HepG2 (cell line): Measurements from ENCODE around the gene MLXIPL. TPM values are rescaled to one million over a fixed set of nuclear protein-coding genes. Genes with fewer than 3 reads are reported as not detected.

ENCODE experiments used
- ELF3 ChIP-seq: IDR thresholded peaks from 2 replicates; pipeline ENCODE4 v1.6.1; 2016; ENCODE audit warnings: missing genetic modification reagents, missing compliant biosample characterization
- ETS1 ChIP-seq: sonication (generic); formaldehyde crosslinking; IDR thresholded peaks from 2 replicates; pipeline ENCODE4 v1.4.0; 2020; ENCODE audit warnings: missing genetic modification reagents
- GRHL1 ChIP-seq: sonication (generic); formaldehyde crosslinking; conservative IDR thresholded peaks from 2 replicates; pipeline ENCODE4 v1.8.0; 2022; ENCODE audit warnings: missing genetic modification reagents
- MAZ ChIP-seq, 2 experiments: sonication (generic) in 1 of 2; formaldehyde crosslinking in 1 of 2; IDR thresholded peaks; 2 replicates each; pipeline versions ENCODE4 v1.5.0 to v1.6.1; 2012 to 2020; ENCODE audit warnings: low read depth in 2 of 2, mild to moderate bottlenecking in 2 of 2, borderline replicate concordance in 1 of 2, improper control_type of control experiment in 1 of 2, low read length in 1 of 2, missing genetic modification reagents in 1 of 2, moderate library complexity in 1 of 2
- MBD4 ChIP-seq: IDR thresholded peaks from 2 replicates; pipeline ENCODE4 v1.6.1; 2012; ENCODE audit warnings: low read length, inconsistent platforms, borderline replicate concordance
- MLXIP ChIP-seq: sonication (generic); formaldehyde crosslinking; IDR thresholded peaks from 2 replicates; pipeline ENCODE4 v1.9.0; 2021; ENCODE audit warnings: missing genetic modification reagents, borderline replicate concordance
- NFKBIZ ChIP-seq: IDR thresholded peaks from 2 replicates; pipeline ENCODE4 v1.6.1; 2018; ENCODE audit warnings: missing genetic modification reagents, missing compliant biosample characterization
- STAG1 ChIP-seq: sonication (generic); formaldehyde crosslinking; IDR thresholded peaks from 2 replicates; pipeline ENCODE4 v1.4.0; 2020; ENCODE audit warnings: missing genetic modification reagents
- ZFY ChIP-seq: sonication (generic); formaldehyde crosslinking; IDR thresholded peaks from 2 replicates; pipeline ENCODE4 v1.4.0; 2020; ENCODE audit warnings: missing genetic modification reagents
- ZMAT5 ChIP-seq: sonication (generic); formaldehyde crosslinking; IDR thresholded peaks from 2 replicates; pipeline ENCODE4 v1.5.0; 2020; ENCODE audit warnings: mild to moderate bottlenecking, low read depth, missing genetic modification reagents, borderline replicate concordance
- ZNF343 ChIP-seq: sonication (generic); formaldehyde crosslinking; IDR thresholded peaks from 2 replicates; pipeline ENCODE4 v1.4.0; 2020; ENCODE audit warnings: mild to moderate bottlenecking, missing genetic modification reagents
- ZNF460 ChIP-seq: sonication (generic); formaldehyde crosslinking; IDR thresholded peaks from 2 replicates; pipeline ENCODE4 v1.5.1; 2020; ENCODE audit warnings: missing genetic modification reagents, mild to moderate bottlenecking, borderline replicate concordance
- ZNF574 ChIP-seq: sonication (generic); formaldehyde crosslinking; IDR thresholded peaks from 2 replicates; pipeline ENCODE4 v1.4.0; 2020; ENCODE audit warnings: missing genetic modification reagents
- ZNF605 ChIP-seq: sonication (generic); formaldehyde crosslinking; IDR thresholded peaks from 2 replicates; pipeline ENCODE4 v1.8.0; 2022; ENCODE audit warnings: mild to moderate bottlenecking, missing genetic modification reagents
- ZNF639 ChIP-seq: conservative IDR thresholded peaks from 2 replicates; pipeline ENCODE4 v1.6.1; 2018; ENCODE audit warnings: missing genetic modification reagents
- ZNF780A ChIP-seq: sonication (generic); formaldehyde crosslinking; IDR thresholded peaks from 2 replicates; pipeline ENCODE4 v1.8.0; 2022; ENCODE audit warnings: mild to moderate bottlenecking, missing genetic modification reagents, moderate library complexity
- polyA plus RNA-seq, 8 experiments: library from polyadenylated mRNA; depleted of rRNA in 3 of 8; stranded (reverse) in 7 of 8; unstranded in 1 of 8; fragments of >200 nt; fragmentation: Illumina TruSeq in 4 of 8; extraction: Trizol in 4 of 8; gene quantifications; 2 replicates each; pipeline versions ENCODE4 v1.2.1 to v1.2.3, GENCODE V29; 2011 to 2016; ENCODE audit warnings: low read depth in 4 of 8, missing spikeins in 1 of 8, mixed read lengths in 1 of 8; ENCODE audit not compliant: insufficient read depth in 1 of 8
- total RNA-seq, 5 experiments: library from RNA; depleted of rRNA; stranded (reverse); fragments of >200 nt; fragmentation: Illumina TruSeq; extraction: Trizol; gene quantifications; 2 replicates each; pipeline ENCODE4 v1.2.3, GENCODE V29; 2016; ENCODE audit warnings: low read depth in 1 of 5

Gene MLXIPL
- total and polyA plus RNA-seq, 2 of the 13 experiments (the other 11 are each of a cell fraction or from before 2014, with no cell fraction given): 51.6 to 60.1 TPM

- peak; percentile 54 for TF ChIP-seq ZNF574 (CRISPR knock-in tag)
- TF ChIP-seq ZNF639: 0 out of 2 replicates have a peak, but pooled peaks have one; percentile 18
- no peak for TF ChIP-seq MLXIP
- no peak for TF ChIP-seq ZMAT5 (CRISPR knock-in tag)
- TF ChIP-seq ZNF605 (CRISPR knock-in tag): 0 out of 2 replicates have a peak, but pooled peaks have one; percentile 9
- no peak for TF ChIP-seq ELF3 (CRISPR knock-in tag)
- peak; percentile 87 for TF ChIP-seq ZFY (CRISPR knock-in tag)
- no peak for TF ChIP-seq NFKBIZ
- peak; percentile 78; the same call in 1 of the 2 replicates for TF ChIP-seq ZNF343 (CRISPR knock-in tag)
- TF ChIP-seq ETS1 (CRISPR knock-in tag): no peak
- no peak for TF ChIP-seq MBD4
- no peak for TF ChIP-seq GRHL1 (CRISPR knock-in tag)
- TF ChIP-seq ZNF460 (CRISPR knock-in tag): no peak
- peak; percentile 44 for TF ChIP-seq MAZ (IDR thresholded peaks at IDR 0.05; ENCODE audit: borderline replicate concordance, low read depth, low read length)
- no peak; the same call in 1 of the 2 replicates for TF ChIP-seq MAZ (CRISPR knock-in tag; IDR thresholded peaks at IDR 0.05; ENCODE audit: low read depth)
- TF ChIP-seq STAG1: peak; percentile 1; the same call in 1 of the 2 replicates
- 0 out of 2 replicates have a peak, but pooled peaks have one; percentile 39 for TF ChIP-seq ZNF780A (CRISPR knock-in tag)
These were observed 45.8 kb downstream of the MLXIPL start, which contains the start of gene TBL2 (continued) for GRCh38 chr7:73578342-73579128.
